Spinal cord (tissue), 10 donors: Measurements from ENCODE around the gene ZNF488. TPM values are rescaled to one million over a fixed set of nuclear protein-coding genes. Genes with fewer than 3 reads are reported as not detected.

Source experiments
- DNase-seq, 6 donors: peaks; one replicate each; pipeline versions ENCODE4 v3.0.0 to v3.0.0-alpha.2; 2013 to 2015; ENCODE audit warnings: low spot score in 6 of 6, low read depth in 4 of 6
- H3K27ac ChIP-seq: one replicate; pipeline ENCODE4 v1.5.1; 2013; ENCODE audit warnings: low read depth, low read length, control low read depth
- H3K27me3 ChIP-seq: one replicate; pipeline ENCODE4 v1.6.1; 2013; ENCODE audit warnings: low read length; ENCODE audit not compliant: control insufficient read depth, insufficient read depth
- H3K36me3 ChIP-seq: one replicate; pipeline ENCODE4 v1.6.1; 2013; ENCODE audit warnings: low read length; ENCODE audit not compliant: control insufficient read depth, insufficient read depth
- H3K4me1 ChIP-seq: one replicate; pipeline ENCODE4 v1.6.1; 2013; ENCODE audit warnings: low read length; ENCODE audit not compliant: control insufficient read depth, insufficient read depth
- H3K4me3 ChIP-seq: one replicate; pipeline ENCODE4 v1.5.1; 2013; ENCODE audit warnings: low read depth, low read length, control low read depth
- H3K9me3 ChIP-seq: one replicate; pipeline ENCODE4 v1.6.1; 2013; ENCODE audit warnings: low read length; ENCODE audit not compliant: control insufficient read depth, insufficient read depth
- WGBS: methylation state at CpG from one replicate; pipeline ENCODE4 v1.1.5; 2013; ENCODE audit warnings: missing lambda C conversion rate; ENCODE audit not compliant: insufficient coverage; 5-methylcytosine and 5-hydroxymethylcytosine counted together
- long read RNA-seq, 4 donors: transcript quantifications; one replicate each; lab custom pipeline, GENCODE V29; 2026
- polyA plus RNA-seq, 2 donors: library from polyadenylated mRNA; unstranded; fragments of 120-200 nt; gene quantifications; one replicate each; pipeline ENCODE4 v1.2.1, GENCODE V29; 2013; ENCODE audit not compliant: insufficient read length in 2 of 2
- total RNA-seq, 2 donors: library from RNA; depleted of rRNA in 1 of 2; stranded (reverse); fragments of 120-200 nt in 1 of 2; fragments of >200 nt in 1 of 2; gene quantifications; one replicate each; pipeline versions ENCODE4 v1.2.3 to v1.2.4, GENCODE V29; 2013 to 2014
- donor health status: healthy.

Gene ZNF488
- total RNA-seq (1 to 10 TPM; 4.5 to 8.2 TPM), polyA plus RNA-seq (10 to 100 TPM; 32.5 to 39.6 TPM)
- long read RNA-seq, donor 1, transcript ZNF488-201 (2 exons, 3,496 nt): major isoform, 7 of 7 reads
- long read RNA-seq, donor 1, partial matches to known transcripts: 0 of 7 reads
- long read RNA-seq, donor 1, other reads (novel, unspliced or antisense): 0 of 7 reads
- long read RNA-seq, donor 2, transcript ZNF488-201 (2 exons, 3,496 nt): major isoform, 8 of 8 reads
- long read RNA-seq, donor 2, partial matches to known transcripts: 0 of 8 reads
- long read RNA-seq, donor 2, other reads (novel, unspliced or antisense): 0 of 8 reads
- long read RNA-seq, donor 3, partial matches to known transcripts: 0 of 4 reads
- long read RNA-seq, donor 3, other reads (novel, unspliced or antisense): 0 of 4 reads
- long read RNA-seq, donor 4: 0 reads

- Histone ChIP-seq H3K27ac (peak within 1 kb of the TSS; percentile 67), H3K27me3 (no peaks in the 10 kb centered on the region), H3K4me1 (peaks cover 17% of the 10 kb centered on the region), H3K4me3 (peak within 1 kb of the TSS; percentile 52), H3K36me3 (no peaks in the 10 kb centered on the region), H3K9me3 (no peaks in the 10 kb centered on the region)
- peak; percentile 58 to 94 (median 76) for DNase-seq
- under 1% methylated on average over 65 of the region's 75 CpGs for WGBS
Observed at GRCh38 chr10:47384148-47384921, at the start of gene ZNF488. Gene ZNF488, minus strand, starts transcription at chr10:47384293. Its CDS starts 15,464 bp downstream, at chr10:47368829.

- Histone ChIP-seq H3K4me1 (no peaks in the 10 kb centered on the region), H3K27ac (no peak overlapping the region), H3K27me3 (no peaks in the 10 kb centered on the region), H3K9me3 (no peaks in the 10 kb centered on the region), H3K36me3 (no peaks in the 10 kb centered on the region), H3K4me3 (no peak overlapping the region)
- 91% methylated on average over 4 of the region's 4 CpGs for WGBS
- no peak for DNase-seq
Observed at GRCh38 chr10:47425813-47426419, 41.8 kb upstream of the ZNF488 start.

GRCh38 chr10:47424231-47424630 is 40.1 kb upstream of the ZNF488 start:
- Histone ChIP-seq H3K36me3 (peaks cover 2% of the 10 kb centered on the region), H3K4me1 (peaks cover 2% of the 10 kb centered on the region), H3K27me3 (no peaks in the 10 kb centered on the region), H3K27ac (no peak overlapping the region), H3K4me3 (no peak overlapping the region), H3K9me3 (no peaks in the 10 kb centered on the region)
- no peak for DNase-seq
- WGBS: 62% methylated on average over 6 of the region's 8 CpGs

- WGBS: 79% methylated on average over 2 of the region's 4 CpGs
- Histone ChIP-seq H3K27me3 (no peaks in the 10 kb centered on the region), H3K27ac (no peak overlapping the region), H3K4me3 (no peak overlapping the region), H3K9me3 (no peaks in the 10 kb centered on the region), H3K36me3 (peaks cover 2% of the 10 kb centered on the region), H3K4me1 (peaks cover 2% of the 10 kb centered on the region)
- DNase-seq: no peak
Observed at GRCh38 chr10:47423476-47423875, 39.4 kb upstream of the ZNF488 start.

GRCh38 chr10:47421057-47421952 is 37.2 kb upstream of the ZNF488 start:
- no peak overlapping the region for H3K4me3 ChIP-seq
- DNase-seq: no peak
- H3K4me1 ChIP-seq: peaks cover 2% of the 10 kb centered on the region
- peaks cover 2% of the 10 kb centered on the region for H3K36me3 ChIP-seq
- H3K27me3 ChIP-seq: no peaks in the 10 kb centered on the region
- no peak overlapping the region for H3K27ac ChIP-seq
- 93% methylated on average over 3 of the region's 7 CpGs for WGBS
- H3K9me3 ChIP-seq: no peaks in the 10 kb centered on the region

- H3K27ac ChIP-seq: no peak overlapping the region
- H3K36me3 ChIP-seq: peaks cover 2% of the 10 kb centered on the region
- no peak for DNase-seq
- no peak overlapping the region for H3K4me3 ChIP-seq
- 61% methylated on average over 12 of the region's 14 CpGs for WGBS
- peaks cover 2% of the 10 kb centered on the region for H3K4me1 ChIP-seq
- no peaks in the 10 kb centered on the region for H3K9me3 ChIP-seq
- no peaks in the 10 kb centered on the region for H3K27me3 ChIP-seq
Observed at GRCh38 chr10:47420305-47421056, 36.4 kb upstream of the ZNF488 start.

GRCh38 chr10:47419421-47419820 is 35.3 kb upstream of the ZNF488 start:
- Histone ChIP-seq H3K27me3 (no peaks in the 10 kb centered on the region), H3K9me3 (no peaks in the 10 kb centered on the region), H3K4me3 (no peak overlapping the region), H3K36me3 (peaks cover 2% of the 10 kb centered on the region), H3K4me1 (peaks cover 2% of the 10 kb centered on the region), H3K27ac (no peak overlapping the region)
- 88% methylated on average over 2 of the region's 2 CpGs for WGBS
- no peak for DNase-seq

GRCh38 chr10:47418966-47419365 is 34.9 kb upstream of the ZNF488 start:
- H3K27me3 ChIP-seq: no peaks in the 10 kb centered on the region
- H3K36me3 ChIP-seq: peaks cover 2% of the 10 kb centered on the region
- no peak overlapping the region for H3K4me3 ChIP-seq
- H3K27ac ChIP-seq: no peak overlapping the region
- no peaks in the 10 kb centered on the region for H3K9me3 ChIP-seq
- no peak for DNase-seq
- 98% methylated on average over 4 of the region's 4 CpGs for WGBS
- H3K4me1 ChIP-seq: peaks cover 2% of the 10 kb centered on the region
